Gastrocnemius medialis (tissue), 4 donors: ENCODE results near the gene CD47.

ENCODE experiments used
- POLR2A ChIP-seq, 2 donors: fragments of 450-650 bp; IDR thresholded peaks; one replicate each; pipeline ENCODE4 v1.6.1; 2017; ENCODE audit warnings: antibody characterized with exemption in 2 of 2, mild to moderate bottlenecking in 2 of 2, moderate library complexity in 2 of 2
- TF ChIP-seq, protein P1 (sequence below), 5 experiments: fragments of 450-650 bp in 3 of 5; fragments of 200-600 bp in 2 of 5; sonication (generic) in 2 of 5; IDR thresholded peaks in 4 of 5; conservative IDR thresholded peaks in 1 of 5; 1 replicate in 4 of 5; 2 replicates in 1 of 5; pipeline ENCODE4 v1.5.1; 2016 to 2019; ENCODE audit warnings: antibody characterized with exemption in 5 of 5, mild to moderate bottlenecking in 3 of 5, moderate library complexity in 3 of 5

DNA sequence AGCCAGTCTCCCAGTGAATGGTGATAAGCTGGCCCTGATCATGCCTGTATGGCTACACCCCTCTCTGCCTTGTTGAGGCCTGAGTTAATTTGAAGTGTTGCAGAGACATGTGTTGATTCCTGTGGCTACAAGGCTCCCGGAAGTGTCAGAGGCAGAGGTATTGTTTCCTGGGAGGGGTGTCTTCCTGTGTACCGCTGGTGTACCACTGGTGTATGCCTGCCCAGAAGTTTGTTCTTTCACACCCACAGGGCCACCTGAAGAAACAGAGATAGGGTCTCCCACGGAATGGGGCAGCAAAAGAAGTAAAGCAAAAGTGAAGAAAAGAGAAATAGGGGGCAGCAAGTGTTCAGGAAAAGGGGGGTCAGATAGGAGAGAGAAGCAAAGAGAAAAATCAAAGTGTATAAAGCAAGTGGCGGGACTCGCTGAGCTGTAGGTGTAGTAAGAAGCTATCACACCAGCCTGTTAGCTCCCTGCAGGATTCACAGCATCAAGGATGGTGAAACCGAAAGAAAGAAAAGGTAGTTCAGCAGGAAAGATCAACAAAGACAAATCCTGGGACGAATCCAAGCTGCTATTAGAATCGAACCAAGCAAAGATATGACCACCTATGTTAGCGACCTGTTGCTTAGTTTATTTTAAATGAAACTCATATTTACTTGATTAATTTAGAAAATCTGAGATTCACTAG, 36.6 kb upstream of the CD47 start:
- TF ChIP-seq, protein P1, sequence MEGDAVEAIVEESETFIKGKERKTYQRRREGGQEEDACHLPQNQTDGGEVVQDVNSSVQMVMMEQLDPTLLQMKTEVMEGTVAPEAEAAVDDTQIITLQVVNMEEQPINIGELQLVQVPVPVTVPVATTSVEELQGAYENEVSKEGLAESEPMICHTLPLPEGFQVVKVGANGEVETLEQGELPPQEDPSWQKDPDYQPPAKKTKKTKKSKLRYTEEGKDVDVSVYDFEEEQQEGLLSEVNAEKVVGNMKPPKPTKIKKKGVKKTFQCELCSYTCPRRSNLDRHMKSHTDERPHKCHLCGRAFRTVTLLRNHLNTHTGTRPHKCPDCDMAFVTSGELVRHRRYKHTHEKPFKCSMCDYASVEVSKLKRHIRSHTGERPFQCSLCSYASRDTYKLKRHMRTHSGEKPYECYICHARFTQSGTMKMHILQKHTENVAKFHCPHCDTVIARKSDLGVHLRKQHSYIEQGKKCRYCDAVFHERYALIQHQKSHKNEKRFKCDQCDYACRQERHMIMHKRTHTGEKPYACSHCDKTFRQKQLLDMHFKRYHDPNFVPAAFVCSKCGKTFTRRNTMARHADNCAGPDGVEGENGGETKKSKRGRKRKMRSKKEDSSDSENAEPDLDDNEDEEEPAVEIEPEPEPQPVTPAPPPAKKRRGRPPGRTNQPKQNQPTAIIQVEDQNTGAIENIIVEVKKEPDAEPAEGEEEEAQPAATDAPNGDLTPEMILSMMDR (IDR thresholded peaks at IDR 0.05 in 4 of 5, conservative IDR thresholded peaks at IDR 0.05 in 1 of 5), result no peak
- no peak for TF ChIP-seq POLR2A (IDR thresholded peaks at IDR 0.05)
